Measurements from ENCODE around the gene WAC. TPM values are rescaled to one million over a fixed set of nuclear protein-coding genes. Genes with fewer than 3 reads are reported as not detected.
"Not testable (repeated sequence)": the region's sequence is repeated elsewhere in the genome, so short reads cannot be mapped to it uniquely, and the experiment has no call there.

The WAC gene
- total RNA-seq, 2 donors from 2014 or later, result 75.4 to 94.1 TPM

DNA sequence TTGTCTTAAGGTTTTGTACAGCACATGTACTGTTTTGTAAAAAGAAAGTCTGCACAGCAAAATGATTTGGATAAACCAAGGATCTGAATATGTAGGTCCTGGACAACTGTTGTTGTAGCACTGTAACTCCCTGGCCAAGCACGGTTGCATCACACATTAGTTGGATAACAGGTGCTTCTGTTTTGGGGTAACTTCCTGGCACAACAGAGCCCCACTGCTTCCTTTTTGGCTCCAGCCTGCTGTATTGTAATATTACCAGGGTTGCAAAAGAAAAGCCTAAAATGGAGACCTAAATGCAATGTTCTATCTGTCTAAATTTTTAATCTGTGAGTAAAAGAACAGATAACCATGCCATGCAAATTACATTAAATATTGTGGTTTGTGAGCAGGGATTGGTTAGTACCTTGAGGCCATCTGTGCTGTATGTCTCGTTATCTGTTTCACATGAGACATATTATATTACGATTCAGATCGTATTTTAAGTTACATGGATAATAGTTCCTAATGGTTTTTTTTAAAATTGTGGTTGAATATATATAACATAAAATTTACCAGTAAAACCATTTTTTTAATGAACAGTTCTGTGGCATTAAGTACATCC lies 27.5 kb upstream of the WAC start:
- no peak for DNase-seq (ENCODE audit: low spot score)
- H3K36me3 ChIP-seq, result no peaks in the 10 kb centered on the region
- no peak overlapping the region for H3K4me3 ChIP-seq
- no peaks in the 10 kb centered on the region for H3K9me3 ChIP-seq
- H3K4me1 ChIP-seq, result no peaks in the 10 kb centered on the region
- no peak for TF ChIP-seq CTCF (IDR thresholded peaks at IDR 0.05)
- H3K27ac ChIP-seq, result no peak overlapping the region
- no peaks in the 10 kb centered on the region for H3K27me3 ChIP-seq

- Histone ChIP-seq H3K4me3 (no peak overlapping the region), H3K9me3 (no peaks in the 10 kb centered on the region), H3K36me3 (no peaks in the 10 kb centered on the region), H3K27ac (no peak overlapping the region), H3K4me1 (no peaks in the 10 kb centered on the region), H3K27me3 (no peaks in the 10 kb centered on the region)
- DNase-seq (ENCODE audit: low spot score), result no peak
- TF ChIP-seq CTCF (IDR thresholded peaks at IDR 0.05), result no peak
Measured at GRCh38 chr10:28508304-28508925, 24.5 kb upstream of the WAC start.

DNA sequence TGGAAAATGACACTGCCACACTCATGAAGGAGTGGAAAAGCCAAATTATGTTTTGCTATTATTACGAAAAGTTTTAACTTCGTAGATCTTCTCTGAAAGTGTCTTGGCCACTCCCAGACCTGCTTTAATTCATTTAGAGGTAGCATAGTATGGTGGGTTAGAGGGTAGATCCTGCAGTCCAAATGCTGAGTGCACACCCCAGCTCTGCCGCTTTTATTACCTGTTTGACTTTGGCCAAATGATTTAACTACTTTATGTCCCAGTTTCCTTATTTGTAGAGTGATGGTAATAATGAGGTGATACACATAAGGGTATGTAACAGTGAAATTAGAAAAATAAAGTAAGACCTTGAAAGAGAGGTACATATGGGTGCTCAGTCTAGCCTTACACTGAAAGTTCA lies 23.6 kb upstream of the WAC start:
- TF ChIP-seq CTCF (IDR thresholded peaks at IDR 0.05), result no peak
- Histone ChIP-seq H3K27me3 (no peaks in the 10 kb centered on the region), H3K9me3 (no peaks in the 10 kb centered on the region), H3K4me3 (no peak overlapping the region), H3K27ac (no peak overlapping the region), H3K36me3 (no peaks in the 10 kb centered on the region), H3K4me1 (no peaks in the 10 kb centered on the region)
- no peak for DNase-seq (ENCODE audit: low spot score)

DNA sequence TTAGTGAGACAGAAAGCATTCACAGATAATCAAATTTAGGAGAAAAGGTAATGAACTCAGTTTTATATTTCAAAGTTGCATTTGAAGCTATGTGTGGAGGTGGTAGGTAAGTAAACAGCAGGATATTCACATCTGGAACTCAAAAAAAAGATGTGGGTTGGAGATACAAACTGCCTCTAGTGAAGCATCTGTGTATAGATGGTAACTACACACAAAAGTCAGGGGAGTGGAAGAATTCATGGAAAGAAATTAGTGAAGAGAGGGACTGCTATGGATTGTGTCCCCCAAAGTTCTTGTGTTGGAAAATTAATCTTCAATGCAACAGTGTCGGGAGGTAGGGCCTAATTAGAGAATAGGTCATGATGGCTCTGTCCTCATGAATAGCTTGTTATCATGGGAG lies 18.3 kb upstream of the WAC start:
- Histone ChIP-seq H3K27me3 (no peaks in the 10 kb centered on the region), H3K4me3 (no peak overlapping the region), H3K4me1 (no peaks in the 10 kb centered on the region), H3K27ac (no peak overlapping the region), H3K9me3 (no peaks in the 10 kb centered on the region), H3K36me3 (no peaks in the 10 kb centered on the region)
- TF ChIP-seq CTCF (IDR thresholded peaks at IDR 0.05), result no peak
- DNase-seq (ENCODE audit: low spot score), result no peak

- DNase-seq (ENCODE audit: low spot score), result no peak
- Histone ChIP-seq H3K4me1 (no peaks in the 10 kb centered on the region), H3K36me3 (peaks cover 19% of the 10 kb centered on the region), H3K27me3 (no peaks in the 10 kb centered on the region), H3K9me3 (peaks cover 0 to 8% of the 10 kb centered on the region in 2 donors), H3K27ac (no peak overlapping the region), H3K4me3 (no peak overlapping the region)
- TF ChIP-seq CTCF (IDR thresholded peaks at IDR 0.05), result no peak
Measured at GRCh38 chr10:28520346-28520745, 12.6 kb upstream of the WAC start.

DNA sequence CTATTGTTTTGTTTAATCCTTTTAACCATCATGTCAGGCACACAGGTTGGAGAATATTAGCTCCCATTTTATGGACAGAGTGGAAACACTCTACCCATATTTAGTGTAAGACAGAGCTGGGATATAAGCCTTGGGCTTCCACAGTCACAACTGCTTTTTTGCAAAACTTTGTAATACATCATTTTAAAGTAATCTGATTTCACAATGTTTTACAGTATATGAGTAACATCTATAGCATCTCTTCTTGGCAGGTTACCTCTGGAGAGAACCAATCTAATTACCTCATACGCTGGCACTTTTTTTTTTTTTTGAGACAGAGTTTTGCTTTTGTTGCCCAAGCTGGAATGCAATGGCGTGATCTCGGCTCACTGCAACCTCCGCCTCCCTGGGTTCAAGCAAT lies 12.1 kb upstream of the WAC start:
- not testable (repeated sequence) for H3K27ac ChIP-seq; H3K4me1 ChIP-seq; H3K4me3 ChIP-seq; DNase-seq (ENCODE audit: low spot score); H3K27me3 ChIP-seq; H3K9me3 ChIP-seq
- H3K36me3 ChIP-seq, result peaks cover 24% of the 10 kb centered on the region

GRCh38 chr10:28521961-28522360 lies 11.0 kb upstream of the WAC start:
- not testable (repeated sequence) for H3K27me3 ChIP-seq; H3K4me3 ChIP-seq; DNase-seq (ENCODE audit: low spot score); H3K27ac ChIP-seq; H3K4me1 ChIP-seq; H3K9me3 ChIP-seq
- peaks cover 25% of the 10 kb centered on the region for H3K36me3 ChIP-seq

All from right atrium auricular region (tissue), 2 donors.